IMR-90 (cell line): ENCODE data around the gene FAT1. TPM values are rescaled to one million over a fixed set of nuclear protein-coding genes. Genes with fewer than 3 reads are reported as not detected.

Source experiments
- ATAC-seq: fragments of 200-7000 bp; cut with Tn5 transposase; 2 replicates; pipeline ENCODE4 v1.9.1; 2020; ENCODE audit warnings: low read depth, mild to moderate bottlenecking, moderate library complexity
- BruUV-seq: library from RNA; stranded (reverse); fragments of 400-500 nt; replicated peaks from 2 replicates; lab custom pipeline; 2021; lab: Mats Ljungman, UMichigan
- CTCF ChIA-PET: fragments of 300-600 bp; formaldehyde crosslinking; extraction: SDS; loops from one replicate; lab custom pipeline; 2021; ENCODE audit warnings: antibody characterized with exemption; lab: Yijun Ruan, JAX
- POLR2A ChIA-PET: fragments of 300-600 bp; sonication (Branson Sonifier 250); formaldehyde crosslinking; loops from one replicate; lab custom pipeline; 2022; ENCODE audit warnings: antibody characterized with exemption; ENCODE audit not compliant: unreplicated experiment; lab: Charles Lee
- DNase-seq: peaks from one replicate; pipeline ENCODE4 v3.0.0; 2013
- H2AFZ ChIP-seq: replicated peaks from 2 replicates; pipeline ENCODE3; 2013; ENCODE audit warnings: low read length, mild to moderate bottlenecking; ENCODE audit not compliant: poor library complexity
- H2AK5ac ChIP-seq: 2 replicates; pipeline ENCODE4 v1.6.1; 2013; ENCODE audit warnings: low read depth, low read length, inconsistent platforms
- H2AK9ac ChIP-seq: replicated peaks from 2 replicates; pipeline ENCODE3; 2013; ENCODE audit warnings: mild to moderate bottlenecking, low read depth, low read length, moderate library complexity; ENCODE audit not compliant: poor library complexity
- H2BK120ac ChIP-seq: 2 replicates; pipeline ENCODE4 v1.6.1; 2013; ENCODE audit warnings: low read depth, low read length, inconsistent platforms
- H2BK15ac ChIP-seq: 3 replicates; pipeline ENCODE4 v1.6.1; 2013; ENCODE audit warnings: low read depth, low read length, inconsistent platforms
- H2BK20ac ChIP-seq: 2 replicates; pipeline ENCODE4 v1.6.1; 2013; ENCODE audit warnings: low read depth, mild to moderate bottlenecking, inconsistent platforms, low read length, moderate library complexity
- H2BK5ac ChIP-seq: 2 replicates; pipeline ENCODE4 v1.6.1; 2013; ENCODE audit warnings: mild to moderate bottlenecking, low read depth, low read length, inconsistent platforms; ENCODE audit not compliant: poor library complexity, severe bottlenecking
- H3K14ac ChIP-seq: replicated peaks from 2 replicates; pipeline ENCODE4 v1.6.1; 2013; ENCODE audit warnings: low read depth, low read length, inconsistent platforms
- H3K18ac ChIP-seq: 2 replicates; pipeline ENCODE4 v1.6.1; 2013; ENCODE audit warnings: low read depth, low read length, control low read depth
- H3K23ac ChIP-seq: 2 replicates; pipeline ENCODE4 v1.6.1; 2013; ENCODE audit warnings: low read depth, low read length, inconsistent platforms
- H3K27ac ChIP-seq: 2 replicates; pipeline ENCODE4 v1.5.1; 2013; ENCODE audit warnings: mild to moderate bottlenecking, control low read depth, low read length; ENCODE audit not compliant: insufficient read depth
- H3K27me3 ChIP-seq: 2 replicates; pipeline ENCODE4 v1.6.1; 2013; ENCODE audit warnings: low read length; ENCODE audit not compliant: control insufficient read depth, insufficient read depth
- H3K36me3 ChIP-seq: 2 replicates; pipeline ENCODE4 v1.6.1; 2013; ENCODE audit warnings: low read length, mixed read lengths; ENCODE audit not compliant: control insufficient read depth, insufficient read depth
- H3K4ac ChIP-seq: 2 replicates; pipeline ENCODE4 v1.6.1; 2013; ENCODE audit warnings: low read depth, low read length, inconsistent platforms
- H3K4me1 ChIP-seq: 2 replicates; pipeline ENCODE4 v1.6.1; 2013; ENCODE audit warnings: low read length, mixed read lengths; ENCODE audit not compliant: control insufficient read depth, insufficient read depth
- H3K4me2 ChIP-seq: 2 replicates; pipeline ENCODE4 v1.6.1; 2013; ENCODE audit warnings: low read depth, mild to moderate bottlenecking, control low read depth, low read length, moderate library complexity
- H3K4me3 ChIP-seq: 2 replicates; pipeline ENCODE4 v1.5.1; 2013; ENCODE audit warnings: low read depth, mild to moderate bottlenecking, control low read depth, low read length, moderate library complexity; ENCODE audit not compliant: insufficient read depth
- H3K56ac ChIP-seq: 2 replicates; pipeline ENCODE4 v1.6.1; 2013; ENCODE audit warnings: low read length, inconsistent platforms; ENCODE audit not compliant: insufficient read depth; ENCODE audit errors: extremely low read depth
- H3K79me1 ChIP-seq, 2 experiments: 2 replicates each; pipeline ENCODE4 v1.6.1; 2013; ENCODE audit warnings: low read length in 2 of 2, inconsistent platforms in 1 of 2, low read depth in 1 of 2
- H3K9ac ChIP-seq: 2 replicates; pipeline ENCODE4 v1.6.1; 2013; ENCODE audit warnings: low read depth, low read length, control low read depth
- H3K9me1 ChIP-seq: 2 replicates; pipeline ENCODE4 v1.6.1; 2013; ENCODE audit warnings: low read length, inconsistent platforms; ENCODE audit not compliant: insufficient read depth
- H3K9me3 ChIP-seq: 2 replicates; pipeline ENCODE4 v1.6.1; 2013; ENCODE audit warnings: low read length; ENCODE audit not compliant: control insufficient read depth, insufficient read depth
- H4K20me1 ChIP-seq: 2 replicates; pipeline ENCODE4 v1.6.1; 2013; ENCODE audit warnings: low read length, inconsistent platforms; ENCODE audit not compliant: insufficient read depth
- H4K5ac ChIP-seq: 2 replicates; pipeline ENCODE4 v1.6.1; 2013; ENCODE audit warnings: mild to moderate bottlenecking, low read depth, low read length, control low read depth
- H4K8ac ChIP-seq, 2 experiments: 2 replicates each; pipeline ENCODE4 v1.6.1; 2013; ENCODE audit warnings: low read depth in 2 of 2, low read length in 2 of 2, control low read depth in 1 of 2, inconsistent platforms in 1 of 2
- H4K91ac ChIP-seq: 2 replicates; pipeline ENCODE4 v1.6.1; 2013; ENCODE audit warnings: low read depth, low read length, inconsistent platforms; ENCODE audit not compliant: insufficient read depth
- CEBPB ChIP-seq: IDR thresholded peaks from 2 replicates; pipeline ENCODE4 v1.6.1; 2012; ENCODE audit warnings: low read depth, low read length, improper control_type of control experiment
- CHD1 ChIP-seq: IDR thresholded peaks from 2 replicates; pipeline ENCODE4 v1.6.1; 2012; ENCODE audit warnings: low read depth, low read length, improper control_type of control experiment
- FOS ChIP-seq: fragments of 150-350 bp; IDR thresholded peaks from 2 replicates; pipeline ENCODE4 v1.6.1; 2016; ENCODE audit warnings: low read depth, low read length
- MXI1 ChIP-seq: IDR thresholded peaks from 2 replicates; pipeline ENCODE4 v1.6.1; 2012; ENCODE audit warnings: low read depth, mild to moderate bottlenecking, low read length, moderate library complexity, borderline replicate concordance
- SMC3 ChIP-seq: fragments of 150-350 bp; IDR thresholded peaks from 2 replicates; pipeline ENCODE4 v1.6.1; 2016; ENCODE audit warnings: low read depth, mild to moderate bottlenecking, antibody characterized with exemption, low read length, moderate library complexity
- WGBS, 2 experiments: methylation state at CpG; one replicate each; pipeline versions ENCODE4 v1.1.5 to v1.1.7; 2013; ENCODE audit warnings: missing lambda C conversion rate in 2 of 2; ENCODE audit not compliant: insufficient read length in 1 of 2; ENCODE audit errors: extremely low coverage in 2 of 2; 5-methylcytosine and 5-hydroxymethylcytosine counted together
- dilution Hi-C: fragments of 300-500 bp; cut with HindIII; formaldehyde crosslinking; loops from one replicate; pipeline ENCODE4 v1.14.3; 2018; ENCODE audit warnings: low sequenced_read_pairs; ENCODE audit not compliant: unreplicated experiment
- in situ Hi-C: fragments of 300-500 bp; cut with MboI; formaldehyde crosslinking; loops from 3 replicates; pipeline ENCODE4 v1.14.3; 2019; ENCODE audit warnings: low sequenced_read_pairs, inconsistent platforms, mixed read lengths
- intact Hi-C: fragments of 100-400 bp; cut with micrococcal nuclease; formaldehyde crosslinking; loops from 2 replicates; pipeline ENCODE4 v1.10.0; 2022
- polyA plus RNA-seq, 3 experiments: library from polyadenylated mRNA; depleted of rRNA; stranded (reverse); fragments of >200 nt; gene quantifications; 2 replicates each; pipeline ENCODE4 v1.2.3, GENCODE V29; 2012; ENCODE audit warnings: low replicate concordance in 1 of 3
- total RNA-seq: library from RNA; depleted of rRNA; stranded (reverse); fragments of >200 nt; gene quantifications from 2 replicates; pipeline ENCODE4 v1.2.3, GENCODE V29; 2012

FAT1 gene
- total and polyA plus RNA-seq, 2 of the 4 experiments (the other 2 are of a cell fraction): 156 to 519 TPM

- no peak for TF ChIP-seq CHD1
- TF ChIP-seq CEBPB: no peak
- no peak for TF ChIP-seq SMC3
- no peak for TF ChIP-seq MXI1
- no peak for TF ChIP-seq FOS
- 50% methylated on average over 2 of the region's 4 CpGs; no CpG with 5 or more reads in 1 of the 2 experiments for WGBS, 2 experiments
- peak overlapping the region; percentile 89 for H3K4ac ChIP-seq
- peaks cover 7% of the 10 kb centered on the region for H4K20me1 ChIP-seq
- H2AK5ac ChIP-seq: peak overlapping the region; percentile 95
- DNase-seq: no peak
- peak overlapping the region; percentile 86 for H4K91ac ChIP-seq
- H2BK5ac ChIP-seq: peak overlapping the region; percentile 61
- ATAC-seq: no peak
- H2BK20ac ChIP-seq: peak overlapping the region; percentile 94
- H3K79me1 ChIP-seq: peaks cover 0 to 22% of the 10 kb centered on the region in 2 experiments; a peak in 3 of 4 replicates
- no TSS peak for BruUV-seq
- H2BK120ac ChIP-seq: peak overlapping the region; percentile 91
- H3K4me1 ChIP-seq: peaks cover 10% of the 10 kb centered on the region
- CTCF ChIA-PET: interaction anchor here (1.2 kb wide), 1 partner anchor 9 kb away, joined by 3 read pairs; no protein-coding TSS in a partner anchor
- H3K9ac ChIP-seq: peak overlapping the region; percentile 74
- H3K27me3 ChIP-seq: no peaks in the 10 kb centered on the region
- H3K27ac ChIP-seq: peak overlapping the region; percentile 58
- H2AFZ ChIP-seq: peak overlapping the region; percentile 35
- intact Hi-C loops (loop anchor here (5.0 to 10.0 kb wide), 9 partner anchors 99 to 1176 kb away; no protein-coding TSS in a partner anchor), in situ Hi-C loops (loop anchor here (10.0 to 25.0 kb wide), 2 partner anchors 209 to 876 kb away; no protein-coding TSS in a partner anchor), dilution Hi-C loops (no loop called here)
- H2AK9ac ChIP-seq: no peak overlapping the region
- H3K4me2 ChIP-seq: peak overlapping the region; percentile 88
- H3K56ac ChIP-seq: 0 out of 2 replicates have a peak overlapping the region, but pooled peaks have one; percentile 50
- H3K23ac ChIP-seq: peak overlapping the region; percentile 75; the same call in 1 of the 2 replicates
- H3K9me3 ChIP-seq: no peaks in the 10 kb centered on the region
- peak overlapping the region; percentile 86; the same call in 2 of the 3 replicates for H2BK15ac ChIP-seq
- peak overlapping the region; percentile 68 to 74 for H4K8ac ChIP-seq
- no peak overlapping the region for H3K4me3 ChIP-seq
- H4K5ac ChIP-seq: peak overlapping the region; percentile 70; the same call in 1 of the 2 replicates
- 0 out of 2 replicates have a peak, but pooled peaks cover 2% of the 10 kb centered on the region for H3K9me1 ChIP-seq
- peak overlapping the region; percentile 83 for H3K14ac ChIP-seq
- POLR2A ChIA-PET: interaction anchor here (0.7 kb wide), 1 partner anchor 17 kb away, joined by 3 read pairs; no protein-coding TSS in a partner anchor
- H3K18ac ChIP-seq: peak overlapping the region; percentile 92
- peaks cover 4% of the 10 kb centered on the region; the same call in 1 of the 2 replicates for H3K36me3 ChIP-seq
Measured at GRCh38 chr4:186728631-186729271, 5.1 kb upstream of the FAT1 start.
